Measurements from ENCODE around the gene TBL3. TPM values are rescaled to one million over a fixed set of nuclear protein-coding genes. Genes with fewer than 3 reads are reported as not detected.

Gene TBL3
- total RNA-seq, 1 experiment from 2014 or later, result 34.7 TPM

DNA sequence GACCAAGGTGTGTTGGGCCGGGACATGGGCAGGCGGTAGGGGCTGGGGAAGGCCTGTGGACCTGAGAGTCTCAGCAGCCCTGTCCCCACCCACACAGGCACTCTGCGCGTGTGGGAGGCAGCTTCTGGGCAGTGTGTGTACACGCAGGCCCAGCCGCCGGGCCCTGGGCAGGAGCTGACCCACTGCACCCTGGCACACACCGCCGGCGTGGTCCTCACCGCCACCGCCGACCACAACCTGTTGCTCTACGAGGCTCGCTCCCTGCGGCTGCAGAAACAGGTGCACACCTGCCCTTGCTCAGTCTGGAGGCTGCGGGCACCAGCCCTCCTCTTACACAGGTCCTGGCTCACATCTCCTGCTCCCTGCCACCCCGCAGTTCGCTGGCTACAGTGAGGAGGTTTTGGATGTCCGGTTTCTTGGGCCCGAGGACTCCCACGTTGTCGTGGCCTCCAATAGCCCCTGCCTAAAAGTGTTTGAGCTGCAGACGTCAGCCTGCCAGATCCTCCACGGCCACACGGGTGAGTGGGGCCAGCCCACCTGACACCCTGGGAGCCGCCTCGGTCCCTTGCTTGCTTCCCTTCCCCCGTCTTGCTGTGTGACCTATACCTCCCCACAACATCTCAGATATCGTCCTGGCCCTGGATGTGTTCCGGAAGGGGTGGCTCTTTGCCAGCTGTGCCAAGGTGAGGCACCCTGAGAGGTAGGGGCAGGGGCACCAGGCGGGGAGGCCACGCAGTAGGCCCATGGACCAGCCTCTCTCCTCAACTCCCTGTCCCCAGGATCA, 3.8 kb downstream of the TBL3 start:
- intact Hi-C loops (cut with micrococcal nuclease; ENCODE audit: unreplicated experiment), result no loop called here
- peaks cover 9% of the 10 kb centered on the region for H3K4me1 Mint-ChIP-seq (ENCODE audit: low read depth, unreplicated experiment)
- no peak for DNase-seq
- POLR2A ChIA-PET, result no interaction called here
- no peak for TF ChIP-seq CTCF (IDR thresholded peaks at IDR 0.05; ENCODE audit: insufficient read depth in 1 of 2, low read depth in 1 of 2, low read length in 1 of 2, severe bottlenecking in 1 of 2, unreplicated experiment in 1 of 2)
- H3K27me3 Mint-ChIP-seq (ENCODE audit: insufficient read depth, unreplicated experiment), result no peaks in the 10 kb centered on the region
- H3K4me1 ChIP-seq, result no peaks in the 10 kb centered on the region
- H3K9me3 ChIP-seq, result no peaks in the 10 kb centered on the region
- CTCF ChIA-PET, result no interaction called here
- no peaks in the 10 kb centered on the region for H3K9me3 Mint-ChIP-seq (ENCODE audit: unreplicated experiment)
- no peaks in the 10 kb centered on the region; the same call in 1 of the 2 replicates for H3K36me3 ChIP-seq (ENCODE audit: control insufficient read depth, insufficient read depth, low read length)
- H3K27me3 ChIP-seq (replicated peaks; ENCODE audit: control insufficient read depth, insufficient read depth, low read length), result no peaks in the 10 kb centered on the region
- BruUV-seq (replicated peaks), result no TSS peak
- no peak overlapping the region for H3K4me3 Mint-ChIP-seq (ENCODE audit: unreplicated experiment)
- H3K36me3 Mint-ChIP-seq (ENCODE audit: insufficient read depth, unreplicated experiment), result peaks cover 30% of the 10 kb centered on the region
- H3K4me3 ChIP-seq (ENCODE audit: low read depth, low read length), result no peak overlapping the region
- no peak overlapping the region for H3K27ac Mint-ChIP-seq (ENCODE audit: unreplicated experiment)

- Mint-ChIP-seq H3K27ac (ENCODE audit: unreplicated experiment) (no peak overlapping the region), H3K36me3 (ENCODE audit: insufficient read depth, unreplicated experiment) (peaks cover 34% of the 10 kb centered on the region), H3K9me3 (ENCODE audit: unreplicated experiment) (no peaks in the 10 kb centered on the region), H3K4me1 (ENCODE audit: low read depth, unreplicated experiment) (peaks cover 9% of the 10 kb centered on the region), H3K27me3 (ENCODE audit: insufficient read depth, unreplicated experiment) (no peaks in the 10 kb centered on the region), H3K4me3 (ENCODE audit: unreplicated experiment) (no peak overlapping the region)
- Histone ChIP-seq H3K27me3 (replicated peaks; ENCODE audit: control insufficient read depth, insufficient read depth, low read length) (no peaks in the 10 kb centered on the region), H3K4me3 (ENCODE audit: low read depth, low read length) (no peak overlapping the region), H3K9me3 (no peaks in the 10 kb centered on the region), H3K4me1 (no peaks in the 10 kb centered on the region), H3K36me3 (ENCODE audit: control insufficient read depth, insufficient read depth, low read length) (no peaks in the 10 kb centered on the region; the same call in 1 of the 2 replicates)
- no TSS peak for BruUV-seq (replicated peaks)
- no peak for TF ChIP-seq CTCF (IDR thresholded peaks at IDR 0.05; ENCODE audit: insufficient read depth in 1 of 2, low read depth in 1 of 2, low read length in 1 of 2, severe bottlenecking in 1 of 2, unreplicated experiment in 1 of 2)
- DNase-seq, result no peak
- POLR2A ChIA-PET, result no interaction called here
- intact Hi-C loops (cut with micrococcal nuclease; ENCODE audit: unreplicated experiment), result no loop called here
- CTCF ChIA-PET, result no interaction called here
These were observed 4.3 kb downstream of the TBL3 start for GRCh38 chr16:1976216-1976520.

GRCh38 chr16:1976951-1977874, 5.4 kb downstream of the TBL3 start:
- no peaks in the 10 kb centered on the region for H3K27me3 ChIP-seq (replicated peaks; ENCODE audit: control insufficient read depth, insufficient read depth, low read length)
- no peak overlapping the region for H3K4me3 Mint-ChIP-seq (ENCODE audit: unreplicated experiment)
- no TSS peak for BruUV-seq (replicated peaks)
- no peaks in the 10 kb centered on the region for H3K9me3 ChIP-seq
- no peak overlapping the region for H3K27ac Mint-ChIP-seq (ENCODE audit: unreplicated experiment)
- no peak for TF ChIP-seq CTCF (IDR thresholded peaks at IDR 0.05; ENCODE audit: insufficient read depth in 1 of 2, low read depth in 1 of 2, low read length in 1 of 2, severe bottlenecking in 1 of 2, unreplicated experiment in 1 of 2)
- ChIA-PET POLR2A (no interaction called here), CTCF (no interaction called here)
- intact Hi-C loops (cut with micrococcal nuclease; ENCODE audit: unreplicated experiment), result no loop called here
- no peaks in the 10 kb centered on the region for H3K4me1 ChIP-seq
- H3K9me3 Mint-ChIP-seq (ENCODE audit: unreplicated experiment), result no peaks in the 10 kb centered on the region
- peaks cover 9% of the 10 kb centered on the region for H3K4me1 Mint-ChIP-seq (ENCODE audit: low read depth, unreplicated experiment)
- no peaks in the 10 kb centered on the region; the same call in 1 of the 2 replicates for H3K36me3 ChIP-seq (ENCODE audit: control insufficient read depth, insufficient read depth, low read length)
- peaks cover 28% of the 10 kb centered on the region for H3K36me3 Mint-ChIP-seq (ENCODE audit: insufficient read depth, unreplicated experiment)
- H3K27me3 Mint-ChIP-seq (ENCODE audit: insufficient read depth, unreplicated experiment), result no peaks in the 10 kb centered on the region
- no peak for DNase-seq
- no peak overlapping the region for H3K4me3 ChIP-seq (ENCODE audit: low read depth, low read length)

All from Caco-2 (cell line).